ENCODE measurements around the gene NUMB. TPM values are rescaled to one million over a fixed set of nuclear protein-coding genes. Genes with fewer than 3 reads are reported as not detected.

The NUMB gene
- total RNA-seq, 1 experiment from 2014 or later: 12.9 TPM

- no peak for DNase-seq (ENCODE audit: low read depth)
Observed at GRCh38 chr14:73290279-73290678, 168.1 kb downstream of the NUMB start.

DNA sequence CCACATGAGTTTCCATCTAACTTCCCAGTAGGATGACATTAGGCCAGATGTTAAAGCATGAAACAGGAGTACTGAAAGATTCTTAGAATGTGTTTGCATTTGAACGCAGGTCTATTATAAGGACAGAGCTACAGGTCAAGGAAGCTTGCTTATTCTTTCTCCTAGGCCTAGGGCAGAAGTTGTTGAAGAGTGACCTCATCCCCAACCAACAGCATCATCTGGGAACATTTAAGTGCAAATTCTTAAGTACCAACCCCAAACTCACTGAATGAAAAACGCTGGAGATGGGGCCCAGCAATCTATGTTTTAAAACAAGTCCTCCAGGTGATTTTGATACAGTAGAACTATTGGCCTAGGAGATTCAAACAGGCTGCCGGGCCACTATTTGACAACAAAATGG is 168.6 kb downstream of the NUMB start:
- no peak for DNase-seq (ENCODE audit: low read depth)

GRCh38 chr14:73289308-73289707 is 169.0 kb downstream of the NUMB start:
- DNase-seq (ENCODE audit: low read depth): no peak

GRCh38 chr14:73287071-73287470 is 171.3 kb downstream of the NUMB start:
- DNase-seq (ENCODE audit: low read depth): no peak

DNA sequence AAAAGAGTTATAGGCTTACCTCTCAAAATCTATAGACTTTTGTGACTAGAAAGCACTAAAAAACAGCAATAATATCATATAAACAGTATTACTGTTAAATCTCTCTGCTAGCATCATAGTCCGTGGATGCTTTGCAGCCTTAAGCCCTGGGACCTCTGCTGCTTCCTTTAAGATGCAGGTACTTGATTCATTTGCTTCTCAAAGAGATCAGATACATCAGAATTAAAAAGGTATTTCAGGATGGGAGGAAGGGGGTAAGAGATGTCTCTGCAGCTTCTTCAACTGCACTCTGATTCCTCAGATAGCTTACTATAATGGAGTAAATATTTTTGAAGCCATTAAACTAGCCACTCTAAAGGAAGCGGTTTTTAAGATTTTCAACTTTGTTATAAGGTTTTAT is 171.7 kb downstream of the NUMB start:
- no peak for DNase-seq (ENCODE audit: low read depth)

- DNase-seq (ENCODE audit: low read depth): no peak
Observed at GRCh38 chr14:73285979-73286378, 172.4 kb downstream of the NUMB start.

DNA sequence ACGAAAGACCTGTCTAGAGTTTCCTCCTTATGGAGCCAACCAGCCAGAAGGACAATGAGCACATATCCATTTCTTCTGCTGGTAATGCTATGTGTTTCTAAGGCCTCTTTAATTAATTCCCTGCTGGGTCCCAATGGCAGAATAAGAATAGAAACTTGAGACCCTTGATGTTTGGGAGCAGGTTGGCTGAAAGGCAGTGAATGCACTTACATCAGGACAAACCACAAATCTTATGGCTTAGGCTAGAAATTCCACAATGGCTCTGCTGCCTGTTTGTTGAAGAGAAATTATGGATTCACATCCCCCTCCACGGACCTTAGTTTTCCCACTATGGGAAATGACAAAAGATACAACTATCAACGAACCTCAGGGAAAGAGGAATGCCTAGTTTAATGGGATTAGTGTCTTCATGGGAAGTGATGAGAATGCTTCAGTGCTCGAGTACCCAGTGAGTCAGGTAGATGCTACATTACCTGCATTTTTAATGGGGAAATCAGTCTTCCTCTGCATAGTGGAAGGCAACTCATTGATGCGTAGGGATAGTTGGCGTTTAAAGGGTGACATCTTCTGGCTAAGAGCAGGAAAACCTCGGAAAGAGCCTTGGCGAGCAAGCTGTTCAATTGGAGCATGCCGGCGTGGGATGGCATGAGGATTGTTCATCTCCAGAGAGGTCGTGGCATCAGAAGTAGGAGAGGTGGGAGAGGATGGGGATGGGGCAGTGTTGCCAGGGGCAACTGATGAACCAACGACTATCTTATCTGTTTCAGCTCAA is 174.6 kb downstream of the NUMB start:
- DNase-seq (ENCODE audit: low read depth): no peak

- DNase-seq (ENCODE audit: low read depth): no peak
Observed at GRCh38 chr14:73280903-73281302, 177.4 kb downstream of the NUMB start.

- DNase-seq (ENCODE audit: low read depth): no peak
Observed at GRCh38 chr14:73277376-73277775, 181.0 kb downstream of the NUMB start.

DNA sequence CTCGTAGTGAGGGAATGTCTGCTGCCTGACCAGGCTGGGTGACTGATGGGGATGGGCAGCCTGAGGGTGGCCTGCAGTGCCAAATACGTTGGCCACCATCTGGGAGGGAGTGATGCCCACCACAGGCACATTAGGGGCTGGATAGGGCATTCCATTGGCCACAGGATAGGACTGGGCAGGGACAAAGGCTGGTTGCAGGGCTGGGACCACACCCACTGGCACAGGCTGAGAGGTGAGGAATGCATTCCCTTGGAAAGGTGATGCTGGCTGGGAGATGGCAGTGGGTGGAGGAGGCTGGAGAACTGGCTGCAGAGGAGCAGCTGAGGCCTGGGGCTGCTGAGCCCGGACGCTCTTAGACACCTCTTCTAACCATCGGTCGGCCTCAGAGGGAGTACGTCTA is 181.5 kb downstream of the NUMB start:
- DNase-seq (ENCODE audit: low read depth): no peak

GRCh38 chr14:73273799-73274198 is 184.5 kb downstream of the NUMB start:
- no peak for DNase-seq (ENCODE audit: low read depth)

GRCh38 chr14:73272393-73272792 is 186.0 kb downstream of the NUMB start:
- DNase-seq (ENCODE audit: low read depth): no peak

DNA sequence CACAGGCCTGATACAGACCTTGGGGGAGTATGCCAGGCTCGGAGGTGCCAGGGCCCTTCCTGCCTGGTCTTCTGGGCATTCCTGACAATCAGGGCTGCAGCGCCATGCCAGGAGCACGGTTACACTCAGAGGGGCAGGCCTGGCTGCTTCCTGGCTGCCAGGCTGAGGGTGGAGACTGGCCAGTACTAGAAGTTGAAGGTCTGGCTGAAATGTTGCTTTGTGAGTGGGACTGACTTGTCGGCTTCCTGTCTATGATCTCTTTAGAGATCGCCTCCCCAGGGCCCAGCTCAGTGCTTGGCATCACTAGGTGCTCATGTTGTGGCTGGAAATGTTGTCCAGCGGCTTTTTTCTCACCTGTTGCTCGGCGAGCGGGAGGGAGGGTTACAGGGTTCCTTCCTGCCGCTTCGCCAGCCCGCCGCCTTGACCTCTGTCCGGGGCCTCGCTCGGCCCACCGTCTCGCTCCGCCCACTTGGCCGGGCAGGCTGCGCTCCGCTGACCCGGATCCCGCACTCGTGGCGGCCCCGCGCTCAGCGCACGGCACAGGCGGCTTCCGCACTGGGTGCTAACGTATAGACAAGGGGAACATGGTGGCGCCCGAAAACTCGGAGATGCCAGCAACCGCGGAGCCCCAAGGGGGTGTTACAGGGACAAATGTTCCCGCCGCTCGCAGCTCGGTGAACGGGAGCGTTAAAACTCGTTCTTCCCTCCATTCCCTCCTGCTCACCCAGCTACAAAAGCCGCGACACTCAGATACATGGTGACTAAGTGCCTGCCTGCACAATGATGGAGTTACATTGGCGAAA is 188.4 kb downstream of the NUMB start:
- DNase-seq (ENCODE audit: low read depth): no peak

DNA sequence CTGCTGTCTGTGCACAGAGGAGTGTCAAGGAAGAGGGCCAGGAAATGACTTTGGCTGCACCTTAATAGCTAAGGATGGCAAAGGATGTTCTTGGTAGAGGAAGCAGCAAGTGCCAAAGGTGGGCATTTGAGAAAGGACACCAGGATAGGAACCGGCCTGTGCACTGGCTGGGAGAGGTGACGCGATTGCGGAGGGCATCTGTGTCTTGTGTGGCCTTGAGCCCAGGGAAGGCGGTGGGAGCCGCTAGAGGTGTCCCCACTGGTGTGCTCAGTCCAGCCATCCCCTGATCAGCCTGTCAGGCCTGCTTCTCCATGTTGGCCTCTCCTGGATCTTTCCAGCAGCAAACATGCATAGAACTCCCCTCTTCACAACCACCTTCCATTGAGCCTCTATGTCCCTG is 190.9 kb downstream of the NUMB start:
- DNase-seq (ENCODE audit: low read depth): no peak

- no peak for DNase-seq (ENCODE audit: low read depth)
Observed at GRCh38 chr14:73266317-73266716, 192.0 kb downstream of the NUMB start.

GRCh38 chr14:73265721-73266046 is 192.7 kb downstream of the NUMB start:
- no peak for DNase-seq (ENCODE audit: low read depth)

GRCh38 chr14:73264885-73265720 is 193.2 kb downstream of the NUMB start:
- DNase-seq (ENCODE audit: low read depth): no peak

DNA sequence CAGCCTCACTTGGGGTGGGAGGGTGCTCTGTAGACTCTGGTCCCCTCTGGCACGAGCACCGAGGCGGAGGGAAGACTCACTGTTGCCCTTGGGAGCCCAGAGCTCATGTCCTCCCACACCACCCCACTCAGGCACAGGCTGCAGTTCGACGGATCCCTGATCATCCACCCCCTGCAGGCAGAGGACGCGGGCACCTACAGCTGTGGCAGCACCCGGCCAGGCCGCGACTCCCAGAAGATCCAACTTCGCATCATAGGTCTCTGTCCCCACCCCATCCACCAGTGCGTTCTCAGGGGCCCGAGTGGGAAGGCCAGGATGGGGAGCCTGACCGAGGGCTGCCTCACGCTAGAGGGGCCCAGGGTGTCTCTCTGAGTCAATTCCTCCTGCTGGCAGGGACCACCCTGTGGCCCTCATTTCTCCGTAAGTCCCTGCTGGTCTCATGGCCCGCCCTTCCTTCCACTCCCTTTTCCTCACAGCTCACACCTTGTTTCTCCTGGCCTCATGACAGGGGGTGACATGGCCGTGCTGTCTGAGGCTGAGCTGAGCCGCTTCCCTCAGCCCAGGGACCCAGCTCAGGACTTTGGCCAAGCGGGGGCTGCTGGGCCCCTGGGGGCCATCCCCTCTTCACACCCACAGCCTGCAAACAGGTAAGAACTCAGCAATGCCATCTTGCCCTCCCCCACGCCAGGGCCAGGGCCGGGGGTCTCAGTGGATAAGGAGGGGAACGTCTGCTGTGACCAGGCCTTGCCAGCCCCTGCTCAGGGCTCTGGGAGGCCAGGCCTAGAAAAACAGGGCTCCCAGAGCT is 194.1 kb downstream of the NUMB start:
- DNase-seq (ENCODE audit: low read depth): no peak

DNA sequence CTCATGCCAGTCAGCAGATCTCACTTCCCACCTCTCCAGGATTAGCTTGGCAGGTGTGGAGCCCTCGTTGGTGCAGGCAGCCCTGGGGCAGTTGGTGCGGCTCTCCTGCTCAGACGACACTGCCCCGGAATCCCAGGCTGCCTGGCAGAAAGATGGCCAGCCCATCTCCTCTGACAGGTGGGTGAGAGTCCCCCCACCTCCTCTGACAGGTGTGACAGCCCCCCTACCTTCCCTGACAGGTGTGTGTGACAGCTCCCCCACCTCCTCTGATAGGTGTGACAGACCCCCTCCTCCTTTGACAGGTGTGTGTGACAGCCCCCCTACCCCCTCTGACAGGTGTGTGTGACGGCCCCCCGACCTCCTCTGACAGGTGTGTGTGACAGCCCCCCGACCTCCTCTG is 194.7 kb downstream of the NUMB start:
- DNase-seq (ENCODE audit: low read depth): no peak

- DNase-seq (ENCODE audit: low read depth): no peak
Observed at GRCh38 chr14:73262427-73263183, 195.7 kb downstream of the NUMB start.
